ENCODE measurements around the gene CHI3L1. TPM values are rescaled to one million over a fixed set of nuclear protein-coding genes. Genes with fewer than 3 reads are reported as not detected.

The CHI3L1 gene
- total and polyA plus RNA-seq, 10 of the 15 experiments (the other 5 are each of a cell fraction or from before 2014, with no cell fraction given), result 0.10 to 1.7 (median 0.39) TPM

- TF ChIP-seq ZNF592 (IDR thresholded peaks at IDR 0.05) (no peak), RAD21 (IDR thresholded peaks at IDR 0.05; ENCODE audit: insufficient read depth, low read depth, low read length) (no peak), CEBPB (IDR thresholded peaks at IDR 0.05; ENCODE audit: borderline replicate concordance in 1 of 2, low read depth in 2 of 2, low read length in 2 of 2) (no peak), ATF2 (IDR thresholded peaks at IDR 0.05; ENCODE audit: low read length) (no peak), NR2F1 (conservative IDR thresholded peaks at IDR 0.05) (no peak), STAT1 (conservative IDR thresholded peaks at IDR 0.05) (no peak), ZZZ3 (IDR thresholded peaks at IDR 0.05; ENCODE audit: control insufficient read depth, insufficient read length, low read depth) (no peak), KAT2A (conservative IDR thresholded peaks at IDR 0.05; ENCODE audit: control insufficient read depth, low read depth, low read length) (no peak), PKNOX1 (IDR thresholded peaks at IDR 0.05) (no peak), HDGF (IDR thresholded peaks at IDR 0.05) (no peak)
Observed at GRCh38 chr1:203190949-203191348, 4.4 kb upstream of the CHI3L1 start (continued).

Measured in GM12878 (cell line).